DND-41 (cell line): ENCODE data around the gene NUP210L.
"Not testable (repeated sequence)": the region's sequence is repeated elsewhere in the genome, so short reads cannot be mapped to it uniquely, and the experiment has no call there.

Experiments
- ATAC-seq: fragments of 200-7000 bp; cut with Tn5 transposase; 3 replicates; pipeline ENCODE4 v1.9.1; 2021; ENCODE audit warnings: low read depth; ENCODE audit not compliant: insufficient read depth
- DNase-seq: peaks from one replicate; pipeline ENCODE4 v3.0.0-alpha.2; 2020
- H2AFZ ChIP-seq: 2 replicates; pipeline ENCODE4 v1.6.0; 2012; ENCODE audit warnings: low read depth, low read length
- H3K27ac ChIP-seq: 2 replicates; pipeline ENCODE4 v1.5.1; 2012; ENCODE audit warnings: low read length, inconsistent platforms
- H3K27me3 ChIP-seq: fragments of 200-600 bp; sonication (generic); 2 replicates; pipeline ENCODE4 v1.6.0; 2012; ENCODE audit warnings: low read length, mild to moderate bottlenecking, inconsistent platforms; ENCODE audit not compliant: insufficient read depth, poor library complexity
- H3K36me3 ChIP-seq: 2 replicates; pipeline ENCODE4 v1.5.1; 2012; ENCODE audit warnings: low read length, inconsistent platforms; ENCODE audit not compliant: insufficient read depth
- H3K4me1 ChIP-seq: 2 replicates; pipeline ENCODE4 v1.5.1; 2012; ENCODE audit warnings: mild to moderate bottlenecking, low read length; ENCODE audit not compliant: insufficient read depth
- H3K4me2 ChIP-seq: 2 replicates; pipeline ENCODE4 v1.6.0; 2012; ENCODE audit warnings: mild to moderate bottlenecking, moderate library complexity, low read length, inconsistent platforms; ENCODE audit not compliant: insufficient read depth
- H3K4me3 ChIP-seq, 2 experiments: fragments of 200-600 bp in 1 of 2; shearing (Covaris generic) in 1 of 2; 2 replicates each; pipeline ENCODE4 v1.5.1; 2012 to 2016; ENCODE audit warnings: inconsistent platforms in 2 of 2, low read length in 2 of 2, mild to moderate bottlenecking in 2 of 2, low read depth in 1 of 2, moderate library complexity in 1 of 2
- H3K79me2 ChIP-seq: 2 replicates; pipeline ENCODE4 v1.6.0; 2012; ENCODE audit warnings: low read length, inconsistent platforms; ENCODE audit not compliant: insufficient read depth
- H3K9ac ChIP-seq: 2 replicates; pipeline ENCODE4 v1.6.0; 2012; ENCODE audit warnings: low read depth, mild to moderate bottlenecking, inconsistent platforms, low read length, moderate library complexity
- H3K9me3 ChIP-seq: 2 replicates; pipeline ENCODE4 v1.5.1; 2012; ENCODE audit warnings: low read length, moderate library complexity, mild to moderate bottlenecking, inconsistent platforms; ENCODE audit not compliant: insufficient read depth, severe bottlenecking
- H4K20me1 ChIP-seq: 2 replicates; pipeline ENCODE4 v1.6.0; 2012; ENCODE audit warnings: low read length; ENCODE audit not compliant: insufficient read depth
- EZH2 ChIP-seq: IDR thresholded peaks from 3 replicates; pipeline ENCODE4 v1.6.1; 2012; ENCODE audit warnings: borderline replicate concordance, low read depth, mild to moderate bottlenecking, moderate library complexity, low read length, inconsistent platforms; ENCODE audit not compliant: severe bottlenecking
- TF ChIP-seq, protein P1 (sequence below): IDR thresholded peaks from 2 replicates; pipeline ENCODE4 v1.5.1; 2012; ENCODE audit warnings: borderline replicate concordance, low read length, moderate library complexity, mild to moderate bottlenecking; ENCODE audit not compliant: poor library complexity, severe bottlenecking; ENCODE audit errors: extremely low read depth

Gene NUP210L

GRCh38 chr1:153985341-153985912 is 169.4 kb downstream of the NUP210L start:
- peaks cover 25% of the 10 kb centered on the region for H3K4me1 ChIP-seq
- no peak for ATAC-seq
- H4K20me1 ChIP-seq: no peaks in the 10 kb centered on the region
- H3K27ac ChIP-seq: no peak overlapping the region
- H3K4me3 ChIP-seq: no peak overlapping the region
- H3K27me3 ChIP-seq: no peaks in the 10 kb centered on the region
- H3K36me3 ChIP-seq: no peaks in the 10 kb centered on the region
- TF ChIP-seq, protein P1, sequence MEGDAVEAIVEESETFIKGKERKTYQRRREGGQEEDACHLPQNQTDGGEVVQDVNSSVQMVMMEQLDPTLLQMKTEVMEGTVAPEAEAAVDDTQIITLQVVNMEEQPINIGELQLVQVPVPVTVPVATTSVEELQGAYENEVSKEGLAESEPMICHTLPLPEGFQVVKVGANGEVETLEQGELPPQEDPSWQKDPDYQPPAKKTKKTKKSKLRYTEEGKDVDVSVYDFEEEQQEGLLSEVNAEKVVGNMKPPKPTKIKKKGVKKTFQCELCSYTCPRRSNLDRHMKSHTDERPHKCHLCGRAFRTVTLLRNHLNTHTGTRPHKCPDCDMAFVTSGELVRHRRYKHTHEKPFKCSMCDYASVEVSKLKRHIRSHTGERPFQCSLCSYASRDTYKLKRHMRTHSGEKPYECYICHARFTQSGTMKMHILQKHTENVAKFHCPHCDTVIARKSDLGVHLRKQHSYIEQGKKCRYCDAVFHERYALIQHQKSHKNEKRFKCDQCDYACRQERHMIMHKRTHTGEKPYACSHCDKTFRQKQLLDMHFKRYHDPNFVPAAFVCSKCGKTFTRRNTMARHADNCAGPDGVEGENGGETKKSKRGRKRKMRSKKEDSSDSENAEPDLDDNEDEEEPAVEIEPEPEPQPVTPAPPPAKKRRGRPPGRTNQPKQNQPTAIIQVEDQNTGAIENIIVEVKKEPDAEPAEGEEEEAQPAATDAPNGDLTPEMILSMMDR: no peak
- TF ChIP-seq EZH2: no peak
- H3K4me2 ChIP-seq: no peak overlapping the region
- peak overlapping the region; percentile 19 for H2AFZ ChIP-seq
- no peaks in the 10 kb centered on the region for H3K79me2 ChIP-seq
- H3K9ac ChIP-seq: no peak overlapping the region; the same call in 1 of the 2 replicates
- DNase-seq: no peak
- H3K9me3 ChIP-seq: no peaks in the 10 kb centered on the region

- TF ChIP-seq, protein P1: no peak
- no peak for TF ChIP-seq EZH2
- ATAC-seq (no peak), DNase-seq (no peak)
- H3K4me1 ChIP-seq: peaks cover 18% of the 10 kb centered on the region
- H3K27me3 ChIP-seq: no peaks in the 10 kb centered on the region
- no peak overlapping the region for H2AFZ ChIP-seq
- H3K27ac ChIP-seq: no peak overlapping the region
- no peak overlapping the region for H3K9ac ChIP-seq
- no peaks in the 10 kb centered on the region for H3K36me3 ChIP-seq
- no peak overlapping the region for H3K4me2 ChIP-seq
- H3K79me2 ChIP-seq: no peaks in the 10 kb centered on the region
- no peak overlapping the region for H3K4me3 ChIP-seq
- H3K9me3 ChIP-seq: no peaks in the 10 kb centered on the region
- no peaks in the 10 kb centered on the region for H4K20me1 ChIP-seq
Measured at GRCh38 chr1:153984123-153984894, 170.6 kb downstream of the NUP210L start.

GRCh38 chr1:153981735-153982134 is 173.1 kb downstream of the NUP210L start:
- not testable (repeated sequence) for H3K4me2 ChIP-seq, H3K36me3 ChIP-seq, H3K9ac ChIP-seq, H3K27me3 ChIP-seq, H3K4me3 ChIP-seq, H4K20me1 ChIP-seq, DNase-seq, ATAC-seq, H2AFZ ChIP-seq, H3K9me3 ChIP-seq, H3K27ac ChIP-seq
- H3K79me2 ChIP-seq: peaks cover 12% of the 10 kb centered on the region
- peaks cover 26% of the 10 kb centered on the region for H3K4me1 ChIP-seq

DNA sequence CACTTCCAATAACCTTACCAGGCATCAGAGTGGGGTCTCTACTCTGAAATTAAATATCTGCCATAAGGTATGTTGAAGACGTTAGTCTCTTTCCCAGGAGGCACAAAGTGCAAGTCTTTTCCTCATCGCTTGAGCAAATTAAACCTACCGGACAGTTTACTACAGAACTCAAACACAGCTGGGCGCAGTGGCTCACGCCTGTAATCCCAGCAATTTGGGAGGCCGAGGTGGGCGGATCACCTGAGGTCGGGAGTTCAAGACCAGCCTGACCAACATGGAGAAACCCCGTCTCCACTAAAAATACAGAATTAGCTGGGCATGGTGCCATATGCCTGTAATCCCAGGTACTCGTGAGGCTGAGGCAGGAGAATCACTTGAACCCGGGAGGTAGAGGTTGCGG is 175.8 kb downstream of the NUP210L start:
- ATAC-seq, H4K20me1 ChIP-seq, H2AFZ ChIP-seq, H3K9ac ChIP-seq, H3K27ac ChIP-seq, H3K4me3 ChIP-seq, DNase-seq, H3K27me3 ChIP-seq, H3K9me3 ChIP-seq: not testable (repeated sequence)
- Histone ChIP-seq H3K79me2 (peaks cover 29% of the 10 kb centered on the region), H3K4me1 (peaks cover 35% of the 10 kb centered on the region), H3K36me3 (peaks cover 21% of the 10 kb centered on the region), H3K4me2 (peak overlapping the region; percentile 88)
